HL-60/S4 treated with retinoic acid at 250 ng/mL for 4 days and 3 days (cell line): ENCODE results near the gene PSMC3.

ENCODE experiments used
- in situ Hi-C: fragments of 300-500 bp; cut with MboI; formaldehyde crosslinking; loops from 2 replicates; pipeline ENCODE4 v1.7.0; 2022; ENCODE audit warnings: low sequenced_read_pairs

PSMC3 gene

GRCh38 chr11:47378836-47379170 lies 47.4 kb downstream of the PSMC3 start:
- in situ Hi-C loops: no loop called here

DNA sequence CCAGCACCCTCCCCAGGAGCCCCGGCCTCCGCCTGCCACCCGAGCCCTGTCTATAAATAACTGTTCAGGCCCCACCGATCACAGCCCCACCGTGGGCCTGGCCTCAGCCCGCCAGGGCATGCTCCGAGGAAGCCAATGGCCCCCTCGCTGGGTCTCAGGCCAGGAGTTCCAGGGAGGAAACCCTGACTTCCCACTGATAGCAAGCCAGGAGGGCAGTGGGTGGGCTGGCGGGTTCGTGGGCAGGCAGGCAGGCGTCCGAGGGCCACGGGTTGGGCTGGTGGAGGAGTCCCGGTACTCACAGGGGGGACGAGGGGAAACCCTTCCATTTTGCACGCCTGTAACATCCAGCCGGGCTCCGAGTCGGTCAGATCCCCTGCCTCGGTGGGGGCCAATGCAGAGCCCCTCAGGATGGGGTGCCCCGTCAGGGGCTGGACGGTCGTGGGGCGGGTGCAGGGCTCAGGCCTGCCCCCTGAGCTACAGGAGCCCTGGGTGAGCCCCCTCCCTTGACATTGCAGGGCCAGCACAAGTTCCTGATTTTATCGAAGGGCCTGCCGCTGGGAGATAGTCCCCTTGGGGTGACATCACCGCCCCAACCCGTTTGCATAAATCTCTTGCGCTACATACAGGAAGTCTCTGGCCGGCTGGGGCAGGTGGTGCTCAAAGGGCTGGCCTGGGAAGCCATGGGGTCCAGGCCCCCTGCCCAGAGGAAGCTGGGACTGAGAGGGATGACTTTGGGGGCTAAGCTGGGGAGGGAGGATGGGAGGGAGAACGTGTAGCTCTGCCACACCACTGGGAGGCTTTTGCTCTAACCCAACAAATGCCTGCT lies 48.0 kb downstream of the PSMC3 start, which contains the start of gene SPI1:
SPI1 (minus strand) TSS at position 538 of the 826 bp plus-strand sequence; CDS start at position 344, 194 bp downstream.
- in situ Hi-C loops: no loop called here

GRCh38 chr11:47377571-47378009 lies 48.6 kb downstream of the PSMC3 start:
- in situ Hi-C loops: no loop called here

DNA sequence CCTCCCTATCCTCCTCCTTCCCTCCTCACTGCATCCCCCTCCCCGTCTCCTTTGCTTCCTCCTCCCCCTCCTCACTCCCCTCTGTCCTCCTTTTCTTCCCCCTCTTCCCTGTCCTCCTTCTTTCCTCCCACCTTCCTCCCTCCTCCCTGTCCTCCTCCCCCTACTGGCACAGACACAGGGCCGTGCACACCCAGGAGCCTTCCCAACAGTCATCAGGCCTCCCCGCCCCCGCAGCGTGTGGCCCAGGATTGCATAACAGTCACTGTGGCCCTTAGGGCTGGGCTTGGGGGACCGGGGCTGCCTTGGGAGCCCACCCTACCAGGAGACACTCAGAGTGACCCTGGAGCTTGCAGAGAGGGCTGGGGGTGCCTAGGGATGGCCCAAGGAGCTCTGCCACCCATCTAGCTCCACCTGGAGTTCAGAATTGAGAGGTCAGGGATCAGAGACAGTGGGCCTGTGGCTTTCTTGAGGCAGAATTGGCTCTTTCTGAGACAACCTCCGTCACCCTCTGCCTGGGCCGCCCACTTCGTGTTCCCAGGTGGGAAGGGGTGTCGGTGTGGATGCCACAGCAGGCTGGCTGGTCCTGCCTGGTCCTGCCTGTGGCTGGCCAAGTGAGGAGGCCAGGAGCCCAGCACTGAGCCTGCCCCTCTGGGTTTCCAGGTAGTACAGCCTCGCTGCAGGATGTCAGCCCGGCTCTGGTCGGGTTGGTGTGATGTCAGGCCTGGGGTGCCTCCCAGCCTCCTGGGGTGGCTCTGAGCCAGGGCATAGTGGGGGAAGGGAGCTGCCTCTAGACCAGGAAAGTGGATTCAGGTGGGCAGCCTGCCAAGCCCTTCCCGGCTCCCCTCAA lies 49.5 kb downstream of the PSMC3 start:
- in situ Hi-C loops: no loop called here

DNA sequence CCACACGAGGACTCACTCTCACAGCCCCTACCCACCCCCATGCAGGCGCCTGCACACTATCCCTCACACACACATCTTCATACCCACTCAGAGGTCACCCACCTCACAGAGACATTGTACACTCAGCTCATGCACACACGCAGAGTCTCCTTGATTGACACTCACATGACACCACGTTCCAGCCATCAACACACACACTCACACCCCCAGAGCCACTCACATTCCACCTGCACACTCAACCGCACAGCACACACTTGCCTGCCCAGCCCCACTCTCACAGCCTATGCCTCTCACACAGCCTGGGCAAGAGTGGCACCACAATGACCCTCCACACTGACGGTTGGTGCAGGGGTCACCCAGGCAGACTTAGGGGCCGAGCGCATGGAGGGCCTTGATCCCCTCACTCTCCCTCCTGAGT lies 50.1 kb downstream of the PSMC3 start:
- in situ Hi-C loops: no loop called here

GRCh38 chr11:47375546-47376085 lies 50.6 kb downstream of the PSMC3 start:
- in situ Hi-C loops: no loop called here

DNA sequence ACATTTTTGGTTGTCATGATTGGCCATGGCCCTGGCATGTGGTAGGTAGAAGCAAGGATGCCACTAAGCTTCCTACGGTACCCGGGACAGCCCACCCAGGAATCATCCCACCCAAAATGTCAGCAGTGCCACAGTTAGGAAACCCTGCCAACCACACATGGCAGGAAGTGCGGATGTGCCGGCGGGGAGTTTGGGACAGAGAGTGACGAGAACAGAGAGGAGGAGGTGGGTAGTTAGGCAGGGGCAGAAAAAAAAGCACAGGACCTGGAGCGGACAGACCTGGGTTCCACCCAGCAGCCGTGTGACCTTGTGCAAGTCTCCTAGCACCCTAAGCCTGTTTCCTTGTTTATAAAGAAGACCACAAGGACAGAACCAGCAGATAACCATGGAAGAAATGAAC lies 51.2 kb downstream of the PSMC3 start:
- in situ Hi-C loops: no loop called here

- in situ Hi-C loops: no loop called here
Observed at GRCh38 chr11:47374720-47375019, 51.6 kb downstream of the PSMC3 start.

- in situ Hi-C loops: no loop called here
Observed at GRCh38 chr11:47373876-47374719, 52.1 kb downstream of the PSMC3 start.

DNA sequence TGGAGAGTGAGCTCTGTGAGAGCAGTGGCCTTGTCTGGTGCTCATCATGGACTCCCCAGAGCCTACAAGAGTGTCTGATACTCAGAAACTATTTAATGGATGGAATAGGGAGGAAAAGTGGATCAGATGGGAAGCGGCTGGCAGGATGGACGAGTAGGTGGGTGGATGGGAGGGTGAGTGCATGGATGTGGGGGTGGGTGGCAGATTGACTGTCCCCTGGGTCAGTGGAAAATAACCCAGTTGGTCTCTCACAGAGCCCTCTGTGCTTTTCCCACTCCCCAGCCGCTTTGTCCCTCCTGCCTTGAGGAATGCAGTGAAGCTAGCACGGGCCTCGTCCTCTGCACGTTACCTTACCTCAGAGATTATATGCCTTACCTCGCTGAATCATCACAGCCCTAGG lies 53.8 kb downstream of the PSMC3 start:
- in situ Hi-C loops: no loop called here

- in situ Hi-C loops: no loop called here
Observed at GRCh38 chr11:47369676-47370075, 56.6 kb downstream of the PSMC3 start.
